ENCODE measurements around the gene TFDP3.

GRCh38 chrX:133246921-133247320, 28.8 kb upstream of the TFDP3 start:
- no peak for TF ChIP-seq POLR2A (IDR thresholded peaks at IDR 0.05; ENCODE audit: low read length)
- no peak for TF ChIP-seq GATA1 (IDR thresholded peaks at IDR 0.05; ENCODE audit: low read depth, low read length)
